ENCODE results near the gene TLE4. TPM values are rescaled to one million over a fixed set of nuclear protein-coding genes. Genes with fewer than 3 reads are reported as not detected.

TLE4 gene
- total RNA-seq, 1 donor from 2014 or later = 10.3 TPM

GRCh38 chr9:79662537-79662956 lies 90.8 kb downstream of the TLE4 start:
- Histone ChIP-seq H3K36me3 (no peaks in the 10 kb centered on the region), H3K4me3 (peak overlapping the region; percentile 1), H3K4me1 (peaks cover 40% of the 10 kb centered on the region), H3K9me3 (replicated peaks) (no peaks in the 10 kb centered on the region), H3K27me3 (ENCODE audit: low read depth) (no peaks in the 10 kb centered on the region), H3K27ac (replicated peaks) (peak overlapping the region; percentile 60)
- no peak for DNase-seq
- TF ChIP-seq CTCF (IDR thresholded peaks at IDR 0.05; ENCODE audit: borderline replicate concordance) = no peak
- intact Hi-C loops (cut with micrococcal nuclease) = no loop called here

- Histone ChIP-seq H3K9me3 (replicated peaks) (no peaks in the 10 kb centered on the region), H3K4me3 (no peak overlapping the region), H3K27ac (replicated peaks) (peak overlapping the region; percentile 60), H3K4me1 (peaks cover 48% of the 10 kb centered on the region), H3K36me3 (no peaks in the 10 kb centered on the region), H3K27me3 (ENCODE audit: low read depth) (no peaks in the 10 kb centered on the region)
- TF ChIP-seq CTCF (IDR thresholded peaks at IDR 0.05; ENCODE audit: borderline replicate concordance) = no peak
- intact Hi-C loops (cut with micrococcal nuclease) = no loop called here
- DNase-seq = no peak
Measured at GRCh38 chr9:79663300-79663699, 91.5 kb downstream of the TLE4 start.

GRCh38 chr9:79663878-79664277 lies 92.1 kb downstream of the TLE4 start:
- intact Hi-C loops (cut with micrococcal nuclease) = no loop called here
- Histone ChIP-seq H3K27ac (replicated peaks) (peak overlapping the region; percentile 7), H3K4me3 (no peak overlapping the region), H3K9me3 (replicated peaks) (no peaks in the 10 kb centered on the region), H3K27me3 (ENCODE audit: low read depth) (no peaks in the 10 kb centered on the region), H3K36me3 (no peaks in the 10 kb centered on the region), H3K4me1 (peaks cover 54% of the 10 kb centered on the region)
- TF ChIP-seq CTCF (IDR thresholded peaks at IDR 0.05; ENCODE audit: borderline replicate concordance) = no peak
- DNase-seq = no peak

GRCh38 chr9:79664375-79664831 lies 92.6 kb downstream of the TLE4 start:
- intact Hi-C loops (cut with micrococcal nuclease) = no loop called here
- TF ChIP-seq CTCF (IDR thresholded peaks at IDR 0.05; ENCODE audit: borderline replicate concordance) = no peak
- H3K4me3 ChIP-seq = no peak overlapping the region
- no peaks in the 10 kb centered on the region for H3K36me3 ChIP-seq
- H3K9me3 ChIP-seq (replicated peaks) = no peaks in the 10 kb centered on the region
- H3K27ac ChIP-seq (replicated peaks) = peak overlapping the region; percentile 7
- no peak for DNase-seq
- H3K4me1 ChIP-seq = peaks cover 59% of the 10 kb centered on the region
- no peaks in the 10 kb centered on the region for H3K27me3 ChIP-seq (ENCODE audit: low read depth)

- Histone ChIP-seq H3K27me3 (ENCODE audit: low read depth) (no peaks in the 10 kb centered on the region), H3K4me3 (no peak overlapping the region), H3K9me3 (replicated peaks) (no peaks in the 10 kb centered on the region), H3K36me3 (no peaks in the 10 kb centered on the region), H3K27ac (replicated peaks) (no peak overlapping the region), H3K4me1 (peaks cover 60% of the 10 kb centered on the region)
- TF ChIP-seq CTCF (IDR thresholded peaks at IDR 0.05; ENCODE audit: borderline replicate concordance) = no peak
- intact Hi-C loops (cut with micrococcal nuclease) = no loop called here
- no peak for DNase-seq
Measured at GRCh38 chr9:79665369-79665768, 93.6 kb downstream of the TLE4 start.

Data from left ventricle myocardium inferior (tissue), 1 donor.